ENCODE results near the gene OTUD3. TPM values are rescaled to one million over a fixed set of nuclear protein-coding genes. Genes with fewer than 3 reads are reported as not detected.

OTUD3 gene
- total and polyA plus RNA-seq, 9 of the 15 experiments (the other 6 are each of a cell fraction or from before 2014, with no cell fraction given) = 2.0 to 16.6 (median 11.0) TPM

DNA sequence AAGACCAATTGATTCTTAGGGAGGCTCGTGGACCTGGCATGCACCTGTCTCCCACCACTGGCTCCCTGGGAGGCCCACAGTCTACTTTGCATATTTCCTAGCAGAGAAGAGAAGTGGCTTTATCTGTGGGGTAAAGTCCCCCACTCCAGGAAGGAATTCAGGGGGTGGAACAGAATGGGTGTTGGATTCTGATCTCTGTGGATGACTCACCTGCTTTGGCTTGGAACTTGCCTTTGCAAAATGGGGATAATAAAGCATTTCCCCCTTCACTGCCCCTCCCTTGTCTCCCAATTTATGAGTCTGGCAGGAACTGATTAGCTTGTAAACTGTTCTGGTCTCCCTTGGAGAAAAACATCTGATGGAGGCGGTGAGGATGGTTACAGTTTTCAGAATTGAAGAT lies 21.2 kb upstream of the OTUD3 start (continued):
- TF ChIP-seq TSHZ1 (CRISPR knock-in tag; IDR thresholded peaks at IDR 0.05) (no peak), HOMEZ (CRISPR knock-in tag; IDR thresholded peaks at IDR 0.05) (no peak), GTF2F1 (IDR thresholded peaks at IDR 0.05; ENCODE audit: low read depth, low read length) (no peak), RFX1 (IDR thresholded peaks at IDR 0.05) (peak; percentile 54), HSF4 (CRISPR knock-in tag; IDR thresholded peaks at IDR 0.05; ENCODE audit: borderline replicate concordance) (no peak), SRSF3 (IDR thresholded peaks at IDR 0.05; ENCODE audit: insufficient read depth, low read length) (no peak), PHF20 (IDR thresholded peaks at IDR 0.05; ENCODE audit: partially characterized antibody) (no peak), ELF4 (CRISPR knock-in tag; IDR thresholded peaks at IDR 0.05) (no peak), NFYB (IDR thresholded peaks at IDR 0.05; ENCODE audit: extremely low read depth, insufficient read length) (no peak)
- TF ChIP-seq, protein P1, sequence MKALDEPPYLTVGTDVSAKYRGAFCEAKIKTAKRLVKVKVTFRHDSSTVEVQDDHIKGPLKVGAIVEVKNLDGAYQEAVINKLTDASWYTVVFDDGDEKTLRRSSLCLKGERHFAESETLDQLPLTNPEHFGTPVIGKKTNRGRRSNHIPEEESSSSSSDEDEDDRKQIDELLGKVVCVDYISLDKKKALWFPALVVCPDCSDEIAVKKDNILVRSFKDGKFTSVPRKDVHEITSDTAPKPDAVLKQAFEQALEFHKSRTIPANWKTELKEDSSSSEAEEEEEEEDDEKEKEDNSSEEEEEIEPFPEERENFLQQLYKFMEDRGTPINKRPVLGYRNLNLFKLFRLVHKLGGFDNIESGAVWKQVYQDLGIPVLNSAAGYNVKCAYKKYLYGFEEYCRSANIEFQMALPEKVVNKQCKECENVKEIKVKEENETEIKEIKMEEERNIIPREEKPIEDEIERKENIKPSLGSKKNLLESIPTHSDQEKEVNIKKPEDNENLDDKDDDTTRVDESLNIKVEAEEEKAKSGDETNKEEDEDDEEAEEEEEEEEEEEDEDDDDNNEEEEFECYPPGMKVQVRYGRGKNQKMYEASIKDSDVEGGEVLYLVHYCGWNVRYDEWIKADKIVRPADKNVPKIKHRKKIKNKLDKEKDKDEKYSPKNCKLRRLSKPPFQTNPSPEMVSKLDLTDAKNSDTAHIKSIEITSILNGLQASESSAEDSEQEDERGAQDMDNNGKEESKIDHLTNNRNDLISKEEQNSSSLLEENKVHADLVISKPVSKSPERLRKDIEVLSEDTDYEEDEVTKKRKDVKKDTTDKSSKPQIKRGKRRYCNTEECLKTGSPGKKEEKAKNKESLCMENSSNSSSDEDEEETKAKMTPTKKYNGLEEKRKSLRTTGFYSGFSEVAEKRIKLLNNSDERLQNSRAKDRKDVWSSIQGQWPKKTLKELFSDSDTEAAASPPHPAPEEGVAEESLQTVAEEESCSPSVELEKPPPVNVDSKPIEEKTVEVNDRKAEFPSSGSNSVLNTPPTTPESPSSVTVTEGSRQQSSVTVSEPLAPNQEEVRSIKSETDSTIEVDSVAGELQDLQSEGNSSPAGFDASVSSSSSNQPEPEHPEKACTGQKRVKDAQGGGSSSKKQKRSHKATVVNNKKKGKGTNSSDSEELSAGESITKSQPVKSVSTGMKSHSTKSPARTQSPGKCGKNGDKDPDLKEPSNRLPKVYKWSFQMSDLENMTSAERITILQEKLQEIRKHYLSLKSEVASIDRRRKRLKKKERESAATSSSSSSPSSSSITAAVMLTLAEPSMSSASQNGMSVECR (CRISPR knock-in tag; IDR thresholded peaks at IDR 0.05) = no peak
